GM12878 (cell line): ENCODE data around the gene MNT. TPM values are rescaled to one million over a fixed set of nuclear protein-coding genes. Genes with fewer than 3 reads are reported as not detected.
A peak's percentile ranks its signal among the peaks of the same experiment; 100 is the strongest.

ENCODE experiments used
- ATAC-seq: fragments of 200-7000 bp; cut with Tn5 transposase; 3 replicates; pipeline ENCODE4 v1.9.1; 2020; ENCODE audit warnings: mild to moderate bottlenecking, moderate library complexity
- BruUV-seq: library from RNA; stranded (reverse); fragments of 400-500 nt; replicated peaks from 2 replicates; lab custom pipeline; 2021; lab: Mats Ljungman, UMichigan
- CTCF ChIA-PET: fragments of 300-600 bp; sonication (Branson Sonifier 250); formaldehyde crosslinking; extraction: SDS; loops from one replicate; lab custom pipeline; 2021; ENCODE audit warnings: inconsistent platforms; lab: Yijun Ruan, JAX
- POLR2A ChIA-PET: fragments of 350-600 bp; formaldehyde crosslinking; extraction: SDS; loops from one replicate; lab custom pipeline; 2021; ENCODE audit warnings: inconsistent platforms; lab: Charles Lee
- RAD21 ChIA-PET: fragments of 300-600 bp; sonication (Branson Sonifier 250); formaldehyde crosslinking; loops from one replicate; lab custom pipeline; 2023; ENCODE audit warnings: antibody characterized with exemption; ENCODE audit not compliant: unreplicated experiment; lab: Charles Lee
- SMC1A ChIA-PET: fragments of 300-600 bp; sonication (Branson Sonifier 250); formaldehyde crosslinking; loops from one replicate; lab custom pipeline; 2023; ENCODE audit not compliant: unreplicated experiment, uncharacterized antibody; lab: Charles Lee
- DNase-seq: peaks from one replicate; pipeline ENCODE4 v3.0.0-alpha.2; 2011; ENCODE audit warnings: low read depth, low spot score
- FAIRE-seq: peaks from 3 replicates; lab custom pipeline; 2011; peaks lifted over from hg19 to GRCh38; lab: Jason Lieb, UNC
- H2AFZ ChIP-seq: 2 replicates; pipeline ENCODE4 v1.6.0; 2011; ENCODE audit warnings: low read depth, low read length, control low read depth; ENCODE audit not compliant: control insufficient read depth
- H3K27ac ChIP-seq: 2 replicates; pipeline ENCODE4 v1.5.1; 2011; ENCODE audit warnings: control low read depth; ENCODE audit not compliant: control insufficient read depth, insufficient read depth
- H3K27me3 ChIP-seq, 2 experiments: replicated peaks in 1 of 2; 2 replicates each; pipeline versions ENCODE4 v1.6.0 to v1.6.1; 2011; ENCODE audit warnings: low read length in 1 of 2; ENCODE audit not compliant: control insufficient read depth in 2 of 2, insufficient read depth in 2 of 2
- H3K36me3 ChIP-seq, 2 experiments: 2 replicates each; pipeline ENCODE4 v1.5.1; 2011; ENCODE audit warnings: low read length in 1 of 2; ENCODE audit not compliant: control insufficient read depth in 2 of 2, insufficient read depth in 2 of 2
- H3K4me1 ChIP-seq: 2 replicates; pipeline ENCODE4 v1.6.1; 2011; ENCODE audit warnings: mild to moderate bottlenecking, low read length, moderate library complexity, mixed read lengths; ENCODE audit not compliant: control insufficient read depth, insufficient read depth
- H3K4me2 ChIP-seq: 2 replicates; pipeline ENCODE4 v1.6.0; 2011; ENCODE audit warnings: control low read depth; ENCODE audit not compliant: control insufficient read depth, insufficient read depth
- H3K4me3 ChIP-seq: fragments of 200-600 bp; sonication (generic); 2 replicates; pipeline ENCODE4 v1.5.1; 2016
- H3K79me2 ChIP-seq: 2 replicates; pipeline ENCODE4 v1.6.0; 2011; ENCODE audit warnings: low read length; ENCODE audit not compliant: control insufficient read depth, insufficient read depth
- H3K9ac ChIP-seq: 2 replicates; pipeline ENCODE4 v1.8.0; 2011; ENCODE audit warnings: low read length, control low read depth, mixed read lengths; ENCODE audit not compliant: control insufficient read depth, insufficient read depth
- H3K9me3 ChIP-seq: replicated peaks from 3 replicates; pipeline ENCODE4 v1.5.1; 2011; ENCODE audit warnings: mild to moderate bottlenecking, low read length; ENCODE audit not compliant: control insufficient read depth, insufficient read depth
- H4K20me1 ChIP-seq: 2 replicates; pipeline ENCODE4 v1.6.0; 2011; ENCODE audit not compliant: control insufficient read depth, insufficient read depth
- ATF7 ChIP-seq: fragments of 450-650 bp; IDR thresholded peaks from 2 replicates; pipeline ENCODE4 v1.6.1; 2016; ENCODE audit warnings: low read depth, mild to moderate bottlenecking
- EP300 ChIP-seq, 2 experiments: fragments of 150-350 bp in 1 of 2; IDR thresholded peaks; 2 replicates each; pipeline ENCODE4 v1.6.1; 2011 to 2012; ENCODE audit warnings: low read depth in 2 of 2, low read length in 2 of 2, borderline replicate concordance in 1 of 2, improper control_type of control experiment in 1 of 2, inconsistent platforms in 1 of 2; ENCODE audit not compliant: control insufficient read depth in 1 of 2
- IRF4 ChIP-seq: IDR thresholded peaks from 2 replicates; pipeline ENCODE4 v1.6.1; 2011; ENCODE audit warnings: low read depth, low read length
- MEF2B ChIP-seq: fragments of 450-650 bp; IDR thresholded peaks from 2 replicates; pipeline ENCODE4 v1.6.1; 2018; ENCODE audit warnings: mild to moderate bottlenecking, moderate library complexity; ENCODE audit not compliant: partially characterized antibody, poor library complexity, severe bottlenecking
- NR2C2 ChIP-seq: IDR thresholded peaks from 2 replicates; pipeline ENCODE4 v1.6.1; 2011; ENCODE audit warnings: borderline replicate concordance, low read depth; ENCODE audit not compliant: control insufficient read depth, insufficient read length
- NR2F1 ChIP-seq: fragments of 450-650 bp; conservative IDR thresholded peaks from 2 replicates; pipeline ENCODE4 v1.6.1; 2017; ENCODE audit warnings: mild to moderate bottlenecking
- POLR2AphosphoS2 ChIP-seq: IDR thresholded peaks from 2 replicates; pipeline ENCODE4 v1.6.1; 2011; ENCODE audit warnings: low read depth, mild to moderate bottlenecking, low read length, improper control_type of control experiment, moderate library complexity
- YY1 ChIP-seq: IDR thresholded peaks from 2 replicates; pipeline ENCODE4 v1.6.1; 2011; ENCODE audit warnings: low read depth, mild to moderate bottlenecking, low read length
- WGBS: methylation state at CpG from one replicate; pipeline ENCODE4 v1.1.6; 2016; ENCODE audit warnings: low lambda C conversion rate; ENCODE audit not compliant: insufficient replicate concordance, insufficient coverage; ENCODE audit errors: missing lambda C conversion rate; 5-methylcytosine and 5-hydroxymethylcytosine counted together
- in situ Hi-C: fragments of 300-500 bp; cut with MboI; formaldehyde crosslinking; loops from 9 replicates; pipeline ENCODE4 v1.14.3; 2018; ENCODE audit warnings: mixed read lengths
- intact Hi-C: fragments of 100-400 bp; cut with micrococcal nuclease; formaldehyde crosslinking; loops from one replicate; pipeline ENCODE4 v1.14.2; 2022; ENCODE audit not compliant: unreplicated experiment
- polyA plus RNA-seq, 11 experiments: library from polyadenylated mRNA; depleted of rRNA in 4 of 11; unstranded in 6 of 11; stranded (reverse) in 5 of 11; fragments of >200 nt; fragmentation: Nextera tagmentation in 4 of 11; fragmentation: Illumina TruSeq in 1 of 11; extraction: Ambion mirVana in 4 of 11; extraction: Trizol in 1 of 11; gene quantifications; 1 replicate in 1 of 11; 2 replicates in 10 of 11; pipeline versions ENCODE4 v1.2.1 to v1.2.3, GENCODE V29; 2011 to 2016; ENCODE audit warnings: inconsistent platforms in 2 of 11, missing spikeins in 2 of 11, low read depth in 1 of 11
- total RNA-seq, 4 experiments: library from RNA; depleted of rRNA in 3 of 4; stranded (reverse); fragments of >200 nt in 3 of 4; fragmentation: Illumina TruSeq in 1 of 4; extraction: Trizol in 1 of 4; gene quantifications; 2 replicates each; pipeline versions ENCODE4 v1.2.1 to v1.2.3, GENCODE V29; 2013 to 2021
- TF ChIP-seq, protein P1 (sequence below): fragments of 450-650 bp; IDR thresholded peaks from 2 replicates; pipeline ENCODE4 v1.6.1; 2017; ENCODE audit warnings: mild to moderate bottlenecking, low read depth, inconsistent platforms; ENCODE audit not compliant: poor library complexity, severe bottlenecking
- TF ChIP-seq, protein P2 (sequence below): IDR thresholded peaks from 2 replicates; pipeline ENCODE4 v1.6.1; 2012; ENCODE audit warnings: low read length, inconsistent platforms
- TF ChIP-seq, protein P3 (sequence below): IDR thresholded peaks from 2 replicates; pipeline ENCODE4 v1.6.1; 2012; ENCODE audit warnings: low read depth, low read length, improper control_type of control experiment
- TF ChIP-seq, protein P4 (sequence below): fragments of 450-650 bp; IDR thresholded peaks from 2 replicates; pipeline ENCODE4 v1.6.1; 2017; ENCODE audit warnings: mild to moderate bottlenecking, moderate library complexity

Gene MNT
- total and polyA plus RNA-seq, 10 of the 15 experiments (the other 5 are each of a cell fraction or from before 2014, with no cell fraction given), result 0.31 to 15.9 (median 3.8) TPM

DNA sequence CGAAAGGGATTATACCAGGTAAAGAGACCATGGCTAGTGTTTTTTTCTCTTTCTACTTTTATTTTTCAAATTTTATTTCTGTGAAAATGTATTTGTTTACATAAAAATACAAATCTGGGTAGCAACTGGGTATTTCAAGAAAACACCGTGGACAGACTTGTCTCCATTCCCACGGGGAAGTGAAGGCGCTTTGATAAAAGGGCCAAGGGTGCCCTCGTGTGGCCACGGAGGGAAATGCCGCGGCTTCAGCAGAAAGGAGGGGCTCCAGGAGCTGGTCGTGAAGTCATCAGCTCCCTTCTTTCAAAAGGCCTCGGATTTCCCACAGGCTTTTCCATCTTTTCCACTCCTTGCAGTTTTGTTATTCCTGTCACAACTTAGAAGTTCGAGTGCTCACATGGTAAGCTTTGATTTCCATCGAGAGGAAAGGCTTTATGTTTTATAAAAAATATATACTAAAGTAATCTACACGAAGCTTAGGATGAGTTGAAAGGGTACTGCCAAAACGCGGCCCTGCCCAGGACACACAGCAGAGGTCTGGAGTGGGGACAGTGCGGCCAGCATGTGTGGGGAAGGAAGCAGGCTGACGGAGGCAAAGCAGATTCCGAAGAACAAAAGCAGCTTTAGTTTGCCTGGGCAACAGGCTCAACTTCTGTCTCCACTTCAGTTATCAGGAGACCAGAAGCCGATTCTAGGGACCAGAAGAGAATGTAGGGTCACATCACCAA is 15.3 kb upstream of the MNT start (continued):
- TF ChIP-seq, protein P1, sequence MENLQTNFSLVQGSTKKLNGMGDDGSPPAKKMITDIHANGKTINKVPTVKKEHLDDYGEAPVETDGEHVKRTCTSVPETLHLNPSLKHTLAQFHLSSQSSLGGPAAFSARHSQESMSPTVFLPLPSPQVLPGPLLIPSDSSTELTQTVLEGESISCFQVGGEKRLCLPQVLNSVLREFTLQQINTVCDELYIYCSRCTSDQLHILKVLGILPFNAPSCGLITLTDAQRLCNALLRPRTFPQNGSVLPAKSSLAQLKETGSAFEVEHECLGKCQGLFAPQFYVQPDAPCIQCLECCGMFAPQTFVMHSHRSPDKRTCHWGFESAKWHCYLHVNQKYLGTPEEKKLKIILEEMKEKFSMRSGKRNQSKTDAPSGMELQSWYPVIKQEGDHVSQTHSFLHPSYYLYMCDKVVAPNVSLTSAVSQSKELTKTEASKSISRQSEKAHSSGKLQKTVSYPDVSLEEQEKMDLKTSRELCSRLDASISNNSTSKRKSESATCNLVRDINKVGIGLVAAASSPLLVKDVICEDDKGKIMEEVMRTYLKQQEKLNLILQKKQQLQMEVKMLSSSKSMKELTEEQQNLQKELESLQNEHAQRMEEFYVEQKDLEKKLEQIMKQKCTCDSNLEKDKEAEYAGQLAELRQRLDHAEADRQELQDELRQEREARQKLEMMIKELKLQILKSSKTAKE, result peak; percentile 55

DNA sequence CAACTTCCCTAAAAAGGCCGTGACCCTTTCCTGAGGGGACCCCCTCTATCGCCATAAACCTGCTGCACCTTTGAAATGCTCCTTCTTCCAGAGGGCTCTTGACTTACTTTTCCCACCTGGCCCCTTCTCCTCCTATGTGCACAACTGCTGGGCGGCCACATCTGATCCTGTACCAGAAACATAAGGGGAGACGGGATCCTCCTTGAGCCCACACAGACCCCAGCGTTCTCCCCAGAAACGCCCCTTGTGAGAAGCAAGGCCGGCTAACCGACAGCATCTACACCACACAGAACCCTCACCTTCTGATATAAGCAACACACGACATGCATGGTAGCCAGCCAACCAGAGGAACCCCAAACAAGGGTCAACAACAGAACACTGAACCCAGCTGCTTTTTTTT is 14.2 kb upstream of the MNT start:
- ChIA-PET CTCF (interaction anchor here (0.8 to 9.9 kb wide), 16 partner anchors 8 to 506 kb away, joined by 3 to 597 read pairs (median 6); partner anchors contain the start of genes SGSM2 and TSR1), SMC1A (interaction anchor here (0.8 to 12.3 kb wide), 10 partner anchors 9 to 113 kb away, joined by 3 to 364 read pairs (median 5); partner anchors contain the start of gene METTL16), RAD21 (interaction anchor here (1.3 to 10.1 kb wide), 6 partner anchors 8 to 170 kb away, joined by 8 to 376 read pairs (median 14); no protein-coding TSS in a partner anchor), POLR2A (interaction anchor here (0.6 to 3.0 kb wide), 6 partner anchors 12 to 123 kb away, joined by 3 to 15 read pairs (median 4); no protein-coding TSS in a partner anchor)
- H3K4me1 ChIP-seq, result no peaks in the 10 kb centered on the region
- in situ Hi-C loops, result loop anchor here (25.0 kb wide), 1 partner anchor 597 kb away; no protein-coding TSS in a partner anchor
- no peak for ATAC-seq
- 96% methylated on average over 9 of the region's 9 CpGs for WGBS
- H3K9me3 ChIP-seq, result no peaks in the 10 kb centered on the region
- no peaks in the 10 kb centered on the region for H3K79me2 ChIP-seq
- H3K36me3 ChIP-seq, result peaks cover 15 to 17% of the 10 kb centered on the region in 2 experiments
- no peak overlapping the region for H3K4me2 ChIP-seq
- no peaks in the 10 kb centered on the region for H4K20me1 ChIP-seq
- intact Hi-C loops, result no loop called here
- H3K27me3 ChIP-seq, result no peaks in the 10 kb centered on the region
- no peak overlapping the region for H3K27ac ChIP-seq
- BruUV-seq, result no TSS peak
- FAIRE-seq, result no peak
- no peak overlapping the region for H2AFZ ChIP-seq
- no peak overlapping the region for H3K4me3 ChIP-seq
- DNase-seq, result no peak
- H3K9ac ChIP-seq, result no peak overlapping the region
- no peak for TF ChIP-seq POLR2AphosphoS2
- TF ChIP-seq ATF7, result no peak
- TF ChIP-seq, protein P2, sequence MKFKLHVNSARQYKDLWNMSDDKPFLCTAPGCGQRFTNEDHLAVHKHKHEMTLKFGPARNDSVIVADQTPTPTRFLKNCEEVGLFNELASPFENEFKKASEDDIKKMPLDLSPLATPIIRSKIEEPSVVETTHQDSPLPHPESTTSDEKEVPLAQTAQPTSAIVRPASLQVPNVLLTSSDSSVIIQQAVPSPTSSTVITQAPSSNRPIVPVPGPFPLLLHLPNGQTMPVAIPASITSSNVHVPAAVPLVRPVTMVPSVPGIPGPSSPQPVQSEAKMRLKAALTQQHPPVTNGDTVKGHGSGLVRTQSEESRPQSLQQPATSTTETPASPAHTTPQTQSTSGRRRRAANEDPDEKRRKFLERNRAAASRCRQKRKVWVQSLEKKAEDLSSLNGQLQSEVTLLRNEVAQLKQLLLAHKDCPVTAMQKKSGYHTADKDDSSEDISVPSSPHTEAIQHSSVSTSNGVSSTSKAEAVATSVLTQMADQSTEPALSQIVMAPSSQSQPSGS, result no peak
- no peak for TF ChIP-seq MEF2B
- no peak for TF ChIP-seq IRF4
- no peak for TF ChIP-seq NR2C2
- no peak for TF ChIP-seq YY1
- no peak for TF ChIP-seq NR2F1
- TF ChIP-seq, protein P3, sequence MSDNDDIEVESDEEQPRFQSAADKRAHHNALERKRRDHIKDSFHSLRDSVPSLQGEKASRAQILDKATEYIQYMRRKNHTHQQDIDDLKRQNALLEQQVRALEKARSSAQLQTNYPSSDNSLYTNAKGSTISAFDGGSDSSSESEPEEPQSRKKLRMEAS, result no peak
- TF ChIP-seq, protein P4, sequence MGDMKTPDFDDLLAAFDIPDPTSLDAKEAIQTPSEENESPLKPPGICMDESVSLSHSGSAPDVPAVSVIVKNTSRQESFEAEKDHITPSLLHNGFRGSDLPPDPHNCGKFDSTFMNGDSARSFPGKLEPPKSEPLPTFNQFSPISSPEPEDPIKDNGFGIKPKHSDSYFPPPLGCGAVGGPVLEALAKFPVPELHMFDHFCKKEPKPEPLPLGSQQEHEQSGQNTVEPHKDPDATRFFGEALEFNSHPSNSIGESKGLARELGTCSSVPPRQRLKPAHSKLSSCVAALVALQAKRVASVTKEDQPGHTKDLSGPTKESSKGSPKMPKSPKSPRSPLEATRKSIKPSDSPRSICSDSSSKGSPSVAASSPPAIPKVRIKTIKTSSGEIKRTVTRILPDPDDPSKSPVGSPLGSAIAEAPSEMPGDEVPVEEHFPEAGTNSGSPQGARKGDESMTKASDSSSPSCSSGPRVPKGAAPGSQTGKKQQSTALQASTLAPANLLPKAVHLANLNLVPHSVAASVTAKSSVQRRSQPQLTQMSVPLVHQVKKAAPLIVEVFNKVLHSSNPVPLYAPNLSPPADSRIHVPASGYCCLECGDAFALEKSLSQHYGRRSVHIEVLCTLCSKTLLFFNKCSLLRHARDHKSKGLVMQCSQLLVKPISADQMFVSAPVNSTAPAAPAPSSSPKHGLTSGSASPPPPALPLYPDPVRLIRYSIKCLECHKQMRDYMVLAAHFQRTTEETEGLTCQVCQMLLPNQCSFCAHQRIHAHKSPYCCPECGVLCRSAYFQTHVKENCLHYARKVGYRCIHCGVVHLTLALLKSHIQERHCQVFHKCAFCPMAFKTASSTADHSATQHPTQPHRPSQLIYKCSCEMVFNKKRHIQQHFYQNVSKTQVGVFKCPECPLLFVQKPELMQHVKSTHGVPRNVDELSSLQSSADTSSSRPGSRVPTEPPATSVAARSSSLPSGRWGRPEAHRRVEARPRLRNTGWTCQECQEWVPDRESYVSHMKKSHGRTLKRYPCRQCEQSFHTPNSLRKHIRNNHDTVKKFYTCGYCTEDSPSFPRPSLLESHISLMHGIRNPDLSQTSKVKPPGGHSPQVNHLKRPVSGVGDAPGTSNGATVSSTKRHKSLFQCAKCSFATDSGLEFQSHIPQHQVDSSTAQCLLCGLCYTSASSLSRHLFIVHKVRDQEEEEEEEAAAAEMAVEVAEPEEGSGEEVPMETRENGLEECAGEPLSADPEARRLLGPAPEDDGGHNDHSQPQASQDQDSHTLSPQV, result no peak
- TF ChIP-seq EP300 (IDR thresholded peaks at IDR 0.05; ENCODE audit: borderline replicate concordance in 1 of 2, control insufficient read depth in 1 of 2, low read depth in 2 of 2, low read length in 2 of 2), result no peak
